ENCODE results near the gene ZMIZ1.

Gene ZMIZ1

DNA sequence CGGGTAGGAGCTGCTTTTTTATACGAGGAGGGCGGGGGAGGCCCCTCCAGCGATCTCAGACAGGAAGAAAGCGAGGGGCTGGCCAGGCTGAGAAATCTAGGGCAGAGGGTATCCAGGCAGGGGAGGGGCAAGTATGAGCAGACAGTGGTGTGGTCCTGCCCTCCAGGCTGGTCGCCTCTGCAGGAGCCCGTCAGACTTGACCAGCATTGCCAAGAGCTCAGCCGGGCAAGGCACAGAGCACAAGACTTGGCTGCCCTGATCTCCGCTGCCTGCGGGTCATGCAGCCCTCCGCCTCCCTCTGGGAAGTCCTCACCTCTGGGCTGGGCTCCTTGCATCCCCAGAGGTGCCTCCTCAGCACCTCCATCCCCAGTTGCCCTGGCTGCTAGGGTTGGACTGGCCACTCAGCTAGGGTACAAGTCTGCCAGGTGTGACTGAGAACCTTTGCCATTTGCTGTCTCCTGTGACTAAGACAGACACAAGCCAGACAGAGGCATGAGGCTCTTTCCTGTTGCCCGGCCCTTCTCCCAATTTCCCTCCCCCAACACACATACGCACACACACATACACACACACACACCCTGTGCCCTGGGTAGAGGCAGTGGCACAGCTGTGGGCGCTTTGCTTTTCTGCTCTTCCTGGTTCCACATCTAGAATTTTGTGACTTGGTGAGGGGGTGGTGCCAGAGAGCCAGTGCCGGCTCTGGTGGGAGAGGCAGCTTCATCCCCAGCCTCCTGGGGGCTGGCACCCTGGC, 219.4 kb downstream of the ZMIZ1 start:
- no peak for DNase-seq (ENCODE audit: low spot score)

DNA sequence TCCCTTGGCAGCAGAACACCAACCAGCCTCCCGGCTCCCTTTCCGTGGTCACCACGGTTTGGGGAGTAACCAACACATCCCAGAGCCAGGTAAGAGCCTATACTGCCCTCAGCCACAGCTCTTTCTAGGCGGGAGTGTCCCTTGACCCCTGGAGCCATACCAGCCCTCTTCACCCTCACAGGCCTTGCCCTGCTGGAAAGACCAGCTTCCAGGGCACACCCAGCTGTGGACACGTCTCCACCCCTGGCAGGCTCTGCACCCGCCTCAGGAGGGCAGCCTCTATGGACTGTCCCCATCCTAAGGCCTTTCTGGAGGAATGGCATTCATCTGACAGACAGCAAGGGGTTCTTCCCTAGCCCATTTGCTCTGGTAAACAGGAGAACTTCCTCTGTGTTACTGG, 221.0 kb downstream of the ZMIZ1 start:
- no peak for DNase-seq (ENCODE audit: low spot score)

DNA sequence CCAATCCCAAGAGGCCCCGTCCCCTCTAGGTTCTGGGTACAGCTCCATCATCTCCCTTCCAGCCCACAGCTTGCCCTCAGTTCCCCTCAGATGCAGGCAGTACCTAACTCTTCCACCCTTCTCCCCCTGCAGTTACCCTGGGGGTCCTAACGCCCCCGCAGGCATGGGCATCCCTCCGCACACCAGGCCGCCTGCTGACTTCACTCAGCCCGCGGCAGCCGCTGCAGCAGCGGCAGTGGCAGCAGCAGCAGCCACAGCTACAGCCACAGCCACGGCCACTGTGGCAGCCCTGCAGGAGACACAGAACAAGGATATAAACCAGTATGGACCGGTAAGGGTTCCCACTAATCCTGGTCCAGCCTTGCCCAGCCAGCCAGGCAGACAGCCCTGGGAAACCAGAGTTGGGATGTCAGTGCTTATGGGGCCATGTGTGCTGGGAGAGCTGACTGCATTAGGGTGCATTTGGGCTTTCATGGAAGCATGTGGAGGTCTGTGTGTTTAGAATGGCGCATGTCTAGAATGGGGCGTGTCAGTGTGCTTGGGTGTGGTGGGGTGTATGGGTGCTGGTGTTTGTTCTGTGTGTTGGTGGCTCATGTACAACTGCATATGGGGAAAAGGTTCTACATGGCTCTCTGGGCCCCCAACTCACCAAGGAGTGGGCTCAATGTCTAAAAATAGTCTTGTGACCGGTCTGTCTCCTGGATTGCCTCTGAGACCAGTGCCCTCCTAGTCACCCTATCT, 223.4 kb downstream of the ZMIZ1 start:
- DNase-seq (ENCODE audit: low spot score): no peak

DNA sequence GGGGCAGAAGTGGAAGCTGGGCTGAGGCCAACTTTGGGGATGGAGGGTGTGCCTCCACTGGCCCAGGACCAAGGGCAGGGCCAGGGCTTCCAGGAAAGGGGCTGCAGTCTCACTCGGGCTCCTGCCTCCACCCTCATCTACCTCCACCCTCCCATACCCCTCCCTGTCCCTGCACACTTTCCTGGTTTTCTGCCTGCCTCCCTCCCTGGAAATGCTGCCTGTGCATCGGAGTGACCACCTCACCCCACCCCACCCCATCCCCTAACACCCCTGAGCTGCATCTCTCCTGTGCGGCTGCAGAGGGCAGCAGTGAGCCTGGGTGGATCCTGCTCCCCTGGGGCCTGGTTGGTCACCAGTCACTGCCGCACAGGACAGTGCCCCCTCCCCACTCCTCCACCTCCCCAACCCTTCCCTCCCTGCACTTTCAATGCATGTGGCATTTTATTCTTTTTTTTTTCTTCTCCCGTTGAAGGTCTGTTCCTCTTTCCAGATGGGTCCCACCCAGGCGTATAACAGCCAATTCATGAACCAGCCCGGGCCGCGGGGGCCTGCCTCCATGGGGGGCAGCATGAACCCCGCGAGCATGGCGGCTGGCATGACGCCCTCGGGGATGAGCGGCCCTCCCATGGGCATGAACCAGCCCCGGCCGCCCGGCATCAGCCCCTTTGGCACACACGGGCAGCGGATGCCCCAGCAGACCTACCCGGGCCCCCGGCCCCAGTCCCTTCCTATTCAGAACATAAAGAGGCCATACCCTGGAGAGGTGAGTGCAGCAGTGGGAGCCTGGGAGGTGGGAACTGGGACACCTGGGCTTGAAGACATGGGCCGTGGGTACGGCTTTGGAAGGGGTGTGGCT, 224.4 kb downstream of the ZMIZ1 start:
- peak; percentile 83 for DNase-seq (ENCODE audit: low spot score)

DNA sequence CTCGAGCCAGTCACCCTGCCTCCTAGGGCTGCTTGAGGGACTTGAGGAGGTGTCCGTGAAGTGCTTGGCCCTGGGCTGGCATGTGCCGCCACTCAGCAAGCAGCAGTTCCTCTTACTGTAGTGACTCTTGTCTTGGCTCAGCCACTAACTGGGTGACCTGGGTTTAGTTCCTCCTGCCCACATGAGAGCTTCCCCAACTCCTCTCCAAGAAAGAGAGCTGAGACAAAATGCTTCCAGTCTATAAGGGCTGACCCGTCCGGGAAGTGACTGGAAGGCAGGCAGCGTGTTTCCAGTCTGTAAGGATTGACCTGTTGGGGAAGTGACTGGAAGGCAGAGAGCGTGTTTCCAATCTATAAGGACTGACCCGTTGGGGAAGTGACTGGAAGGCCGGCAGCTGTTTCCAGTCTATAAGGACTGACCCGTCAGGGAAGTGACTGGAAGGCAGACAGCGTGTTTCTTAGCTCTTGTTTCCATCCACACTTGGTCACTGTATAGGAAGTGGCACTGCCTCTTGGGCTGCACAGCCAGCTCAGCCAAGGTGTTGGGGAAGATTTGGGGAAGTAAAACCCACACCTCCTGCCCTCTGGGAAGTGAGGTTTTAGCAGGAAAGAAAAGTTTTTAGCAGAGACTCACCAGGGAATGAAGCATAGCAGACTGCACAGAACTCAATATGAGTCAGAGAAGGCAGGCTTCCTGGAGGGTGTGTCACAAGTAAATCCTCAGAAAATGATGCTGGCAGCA, 225.2 kb downstream of the ZMIZ1 start:
- DNase-seq (ENCODE audit: low spot score): no peak

DNA sequence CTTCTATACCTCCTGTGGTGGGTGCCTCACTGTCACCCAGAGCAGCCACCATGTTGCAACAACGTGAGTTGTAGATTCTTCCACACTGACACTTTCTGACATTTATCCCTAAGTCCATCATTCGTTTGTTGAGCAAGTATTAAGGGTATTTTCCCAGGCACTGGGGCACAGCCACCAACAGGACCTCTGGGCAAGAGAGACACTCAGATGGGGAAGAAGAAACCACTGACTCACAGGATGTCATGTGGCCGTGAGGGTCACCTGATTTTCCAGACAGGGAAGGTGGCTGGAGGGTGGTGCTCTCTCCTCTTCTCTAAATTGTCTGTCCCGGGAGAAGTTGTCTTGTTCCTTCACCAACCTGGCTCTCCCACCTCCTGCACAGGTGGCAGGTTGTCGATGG, 226.8 kb downstream of the ZMIZ1 start:
- no peak for DNase-seq (ENCODE audit: low spot score)

DNA sequence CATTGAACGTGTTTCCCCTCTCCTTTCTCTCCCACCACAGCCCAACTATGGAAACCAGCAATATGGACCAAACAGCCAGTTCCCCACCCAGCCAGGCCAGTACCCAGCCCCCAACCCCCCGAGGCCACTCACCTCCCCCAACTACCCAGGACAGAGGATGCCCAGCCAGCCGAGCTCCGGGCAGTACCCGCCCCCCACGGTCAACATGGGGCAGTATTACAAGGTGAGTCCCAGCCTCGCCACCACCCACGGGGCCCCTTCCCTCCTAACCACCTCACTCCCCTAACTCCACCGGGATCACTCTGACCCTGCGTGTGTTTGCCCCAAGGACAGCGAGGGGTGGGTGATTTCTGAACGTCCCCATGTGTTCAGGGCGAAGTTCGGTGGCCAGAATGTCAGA, 227.7 kb downstream of the ZMIZ1 start:
- DNase-seq (ENCODE audit: low spot score): no peak

DNA sequence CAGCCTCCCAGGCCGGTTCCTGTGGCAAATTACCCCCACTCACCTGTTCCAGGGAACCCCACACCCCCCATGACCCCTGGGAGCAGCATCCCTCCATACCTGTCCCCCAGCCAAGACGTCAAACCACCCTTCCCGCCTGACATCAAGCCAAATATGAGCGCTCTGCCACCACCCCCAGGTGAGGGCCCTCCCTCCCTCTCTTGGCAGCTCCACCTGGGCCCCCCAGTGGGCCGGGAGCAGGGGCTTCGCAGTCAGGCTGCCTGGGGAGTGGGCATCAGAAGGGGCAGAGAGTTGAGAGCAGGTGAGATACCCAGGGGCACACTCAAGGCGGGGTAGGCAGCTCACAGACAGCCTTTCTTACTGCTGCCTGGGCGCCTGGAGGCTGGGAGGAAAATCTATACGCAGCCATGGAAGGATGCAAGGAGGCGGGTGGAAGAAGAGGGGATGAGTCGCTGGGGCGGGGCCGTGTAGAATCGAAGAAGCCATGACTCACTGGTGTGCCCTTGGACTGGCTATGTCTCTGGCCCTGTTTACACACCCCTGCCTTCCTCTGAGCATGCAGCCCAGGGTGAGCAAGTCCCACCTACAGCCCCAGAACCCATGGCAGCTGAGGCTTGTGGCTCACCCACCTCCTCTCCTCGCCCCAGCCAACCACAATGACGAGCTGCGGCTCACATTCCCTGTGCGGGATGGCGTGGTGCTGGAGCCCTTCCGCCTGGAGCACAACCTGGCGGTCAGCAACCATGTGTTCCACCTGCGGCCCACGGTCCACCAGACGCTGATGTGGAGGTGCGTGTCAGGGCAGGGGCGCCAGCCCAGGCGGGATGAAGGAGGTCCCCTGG, 229.9 kb downstream of the ZMIZ1 start:
- DNase-seq (ENCODE audit: low spot score): no peak

GRCh38 chr10:79299397-79300241, 230.9 kb downstream of the ZMIZ1 start:
- DNase-seq (ENCODE audit: low spot score): no peak

- no peak for DNase-seq (ENCODE audit: low spot score)
Observed at GRCh38 chr10:79300711-79301110, 231.9 kb downstream of the ZMIZ1 start.

DNA sequence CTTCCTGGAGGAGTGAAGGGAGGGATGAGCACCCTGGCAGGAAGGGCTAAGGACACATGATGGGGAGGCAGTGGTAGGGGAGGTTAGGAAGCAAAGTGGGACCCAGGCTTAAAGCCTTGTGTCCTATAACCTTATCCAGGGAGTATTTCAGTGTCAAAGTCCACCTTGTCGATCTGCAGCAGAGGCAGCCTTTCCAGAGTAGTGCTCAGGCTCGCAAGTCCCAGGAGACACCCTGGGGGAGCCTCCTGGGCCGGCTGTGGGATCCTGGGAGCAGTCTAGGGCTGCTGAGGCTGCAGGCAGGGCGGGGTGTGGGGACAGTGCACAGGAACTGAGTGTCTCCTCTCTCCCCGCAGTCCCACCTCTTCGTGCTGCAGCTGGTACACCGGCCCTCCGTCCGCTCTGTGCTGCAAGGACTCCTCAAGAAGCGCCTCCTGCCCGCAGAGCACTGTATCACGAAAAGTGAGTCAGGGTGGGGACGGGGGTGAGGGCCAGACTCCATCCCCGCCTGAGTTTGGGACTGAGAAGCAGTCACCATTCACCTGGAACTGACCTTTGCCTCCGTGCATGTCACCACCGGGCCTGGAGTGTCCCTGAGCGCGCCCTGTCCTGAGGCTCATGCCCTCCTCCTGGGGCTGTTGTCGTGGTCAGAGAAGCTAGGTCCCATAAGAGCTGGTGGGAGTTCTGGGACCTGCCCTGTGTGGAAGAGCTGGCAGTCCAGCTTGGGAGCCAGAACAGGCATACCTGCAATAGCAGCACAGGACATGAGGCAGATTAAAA, 233.2 kb downstream of the ZMIZ1 start:
- peak; percentile 43 for DNase-seq (ENCODE audit: low spot score)

- DNase-seq (ENCODE audit: low spot score): no peak
Observed at GRCh38 chr10:79303631-79304478, 235.1 kb downstream of the ZMIZ1 start.

GRCh38 chr10:79304479-79305087, 235.8 kb downstream of the ZMIZ1 start:
- DNase-seq (ENCODE audit: low spot score): no peak

GRCh38 chr10:79305515-79305914, 236.7 kb downstream of the ZMIZ1 start:
- DNase-seq (ENCODE audit: low spot score): no peak

DNA sequence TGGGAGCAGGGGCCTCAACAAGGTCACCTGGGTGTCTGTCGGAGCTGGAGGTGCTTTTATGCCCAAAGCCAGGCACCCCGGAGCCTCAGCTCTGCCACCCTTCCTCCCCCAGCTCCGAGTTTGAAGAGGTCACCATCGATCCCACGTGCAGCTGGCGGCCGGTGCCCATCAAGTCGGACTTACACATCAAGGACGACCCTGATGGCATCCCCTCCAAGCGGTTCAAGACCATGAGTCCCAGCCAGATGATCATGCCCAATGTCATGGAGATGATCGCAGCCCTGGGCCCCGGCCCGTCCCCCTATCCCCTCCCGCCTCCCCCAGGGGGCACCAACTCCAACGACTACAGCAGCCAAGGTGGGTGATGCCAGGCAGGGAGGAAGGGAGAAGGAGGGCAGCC, 237.2 kb downstream of the ZMIZ1 start:
- no peak for DNase-seq (ENCODE audit: low spot score)

GRCh38 chr10:79306644-79307220, 238.0 kb downstream of the ZMIZ1 start:
- no peak for DNase-seq (ENCODE audit: low spot score)

GRCh38 chr10:79308016-79308415, 239.2 kb downstream of the ZMIZ1 start:
- DNase-seq (ENCODE audit: low spot score): no peak
